C4-2B (cell line): ENCODE measurements around the gene MTSS2.

Source experiments
- CTCF ChIP-seq: fragments of 450-650 bp; conservative IDR thresholded peaks from 2 replicates; pipeline ENCODE4 v1.5.1; 2017; ENCODE audit warnings: mild to moderate bottlenecking
- ZFX ChIP-seq: fragments of 450-650 bp; IDR thresholded peaks from 2 replicates; pipeline ENCODE4 v1.6.1; 2017

GRCh38 chr16:70713342-70713741 is 27.5 kb upstream of the MTSS2 start:
- no peak for TF ChIP-seq CTCF
- no peak for TF ChIP-seq ZFX
